ENCODE data around the gene EEA1. TPM values are rescaled to one million over a fixed set of nuclear protein-coding genes. Genes with fewer than 3 reads are reported as not detected.
A peak's percentile ranks its signal among the peaks of the same experiment; 100 is the strongest.
"Not testable (repeated sequence)": the region's sequence is repeated elsewhere in the genome, so short reads cannot be mapped to it uniquely, and the experiment has no call there.

The EEA1 gene
- total RNA-seq, 1 donor, result 25.0 TPM

DNA sequence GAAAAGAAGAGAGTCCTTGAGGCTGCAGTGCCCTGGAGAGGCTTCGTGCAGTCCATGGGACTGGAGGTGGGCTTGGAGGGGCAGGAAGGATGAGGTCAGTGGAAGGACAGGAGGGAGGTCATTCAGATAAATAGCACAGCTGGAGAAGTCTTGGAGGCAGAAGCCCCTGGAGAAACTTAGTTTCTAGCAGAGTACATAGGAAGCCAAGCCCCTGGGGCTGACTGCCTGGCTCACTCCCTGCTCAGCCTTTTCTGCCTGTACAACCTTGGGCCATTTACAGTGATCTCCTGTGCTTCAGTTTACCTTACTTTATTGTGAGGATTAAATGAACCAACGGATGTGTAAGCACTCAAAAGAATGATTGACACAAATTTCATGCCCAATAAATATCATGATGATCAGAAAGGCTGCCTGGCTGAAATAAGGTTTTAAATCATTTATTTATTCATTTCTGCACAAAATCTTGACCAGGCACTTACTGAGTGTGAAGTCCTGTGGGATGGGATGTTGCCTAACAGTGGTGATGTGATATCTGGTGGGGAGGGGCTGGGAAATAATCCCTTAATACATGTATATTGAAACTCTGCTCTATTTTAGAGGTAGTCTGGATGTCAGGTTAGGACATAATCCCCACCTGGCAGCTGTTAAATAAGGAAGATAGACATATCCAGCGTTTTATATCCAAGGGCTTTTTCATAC lies 172.0 kb downstream of the EEA1 start:
- TF ChIP-seq CTCF (IDR thresholded peaks at IDR 0.05; ENCODE audit: insufficient read depth, low read depth, low read length), result no peak
- H3K4me3 ChIP-seq (ENCODE audit: low read depth, low read length), result no peak overlapping the region
- DNase-seq (ENCODE audit: low read depth), result no peak

DNA sequence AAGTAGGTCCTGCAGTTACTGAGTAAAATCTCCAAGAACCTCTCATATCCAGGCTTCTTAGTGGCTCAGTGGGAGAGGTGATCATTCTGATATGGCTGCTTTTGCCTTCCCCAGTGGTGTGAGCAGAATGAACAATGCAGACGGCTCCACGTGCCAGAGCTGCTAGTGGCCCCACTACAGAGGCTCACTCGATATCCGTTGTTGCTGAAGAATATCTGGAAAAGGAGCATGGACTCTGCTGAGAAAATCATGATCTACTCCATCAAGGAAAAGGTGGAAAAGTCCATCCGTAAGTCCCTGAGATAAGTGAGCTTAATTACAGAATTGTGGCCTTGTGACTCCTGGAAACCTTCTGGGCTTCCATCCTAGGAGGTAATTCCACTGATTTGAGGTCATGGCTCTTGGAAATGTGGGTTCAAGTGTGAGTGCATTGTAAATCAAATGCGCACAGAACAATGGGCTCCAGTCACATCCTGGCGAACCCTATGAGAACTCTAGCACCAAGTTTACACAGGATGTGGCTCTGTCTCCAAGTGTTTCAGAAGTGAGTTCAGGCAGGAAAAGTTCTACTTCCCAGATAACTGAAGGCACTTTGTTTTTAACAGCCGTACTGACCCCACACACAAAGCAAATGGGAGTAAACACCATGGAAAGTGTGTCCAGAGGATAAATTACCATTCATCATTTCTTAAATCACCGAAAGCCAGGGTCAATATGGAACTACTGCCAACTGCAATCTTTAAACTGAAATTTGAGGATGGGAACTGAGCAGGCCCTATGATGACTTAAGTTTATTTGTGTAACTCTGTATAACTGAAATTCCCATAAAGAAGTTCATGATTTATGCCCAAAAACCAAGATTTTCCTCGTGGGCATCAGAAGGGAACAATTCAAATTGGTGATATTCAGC lies 174.9 kb downstream of the EEA1 start:
- TF ChIP-seq CTCF (IDR thresholded peaks at IDR 0.05; ENCODE audit: insufficient read depth, low read depth, low read length), result no peak
- H3K4me3 ChIP-seq (ENCODE audit: low read depth, low read length), result no peak overlapping the region
- DNase-seq (ENCODE audit: low read depth), result no peak

GRCh38 chr12:92749691-92750090 lies 179.4 kb downstream of the EEA1 start:
- H3K4me3 ChIP-seq (ENCODE audit: low read depth, low read length); DNase-seq (ENCODE audit: low read depth): not testable (repeated sequence)

DNA sequence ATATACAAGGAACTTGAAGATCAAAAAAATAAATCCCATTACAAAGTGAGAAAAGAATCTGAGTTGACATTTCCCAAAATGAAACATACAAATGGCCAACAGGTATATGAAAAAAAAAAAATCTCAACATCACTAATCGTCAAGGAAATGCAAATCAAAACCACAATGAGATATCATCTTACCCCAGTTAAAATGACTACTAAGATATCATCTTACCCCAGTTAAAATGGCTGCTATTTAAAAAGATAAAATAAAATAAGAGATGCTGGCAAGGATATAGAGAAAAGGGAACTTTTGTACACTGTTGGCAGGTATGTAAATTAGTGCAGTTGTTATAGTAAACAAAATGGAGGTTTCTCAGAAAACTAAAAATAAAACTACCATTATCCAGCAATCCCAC lies 181.9 kb downstream of the EEA1 start:
- no peak overlapping the region for H3K4me3 ChIP-seq (ENCODE audit: low read depth, low read length)
- no peak for TF ChIP-seq CTCF (IDR thresholded peaks at IDR 0.05; ENCODE audit: insufficient read depth, low read depth, low read length)
- no peak for DNase-seq (ENCODE audit: low read depth)

GRCh38 chr12:92745856-92746550 lies 183.1 kb downstream of the EEA1 start:
- no peak overlapping the region for H3K4me3 ChIP-seq (ENCODE audit: low read depth, low read length)
- TF ChIP-seq CTCF (IDR thresholded peaks at IDR 0.05; ENCODE audit: insufficient read depth, low read depth, low read length), result no peak
- DNase-seq (ENCODE audit: low read depth), result peak; percentile 84

DNA sequence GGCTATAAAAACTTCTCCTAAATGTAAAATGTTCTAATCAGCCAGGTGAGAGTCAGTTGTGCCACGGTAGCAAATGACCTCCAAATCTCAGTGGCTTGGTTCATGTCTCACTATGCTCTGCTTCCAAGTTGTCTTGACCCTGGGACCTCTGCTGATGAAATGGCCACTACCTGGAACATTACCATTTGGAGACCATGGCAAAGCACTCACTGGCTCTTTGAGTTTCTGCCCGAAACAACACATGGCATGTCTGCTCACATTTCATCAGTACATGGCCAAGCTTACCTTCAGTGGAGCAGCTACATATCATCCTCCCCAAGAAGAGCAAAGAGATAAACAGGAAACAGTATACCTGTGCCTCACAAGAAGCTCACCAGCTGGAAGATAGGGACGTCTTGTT lies 186.1 kb downstream of the EEA1 start:
- DNase-seq (ENCODE audit: low read depth), result no peak
- no peak for TF ChIP-seq CTCF (IDR thresholded peaks at IDR 0.05; ENCODE audit: insufficient read depth, low read depth, low read length)
- H3K4me3 ChIP-seq (ENCODE audit: low read depth, low read length), result no peak overlapping the region

- H3K4me3 ChIP-seq (ENCODE audit: low read depth, low read length), result no peak overlapping the region
- DNase-seq (ENCODE audit: low read depth), result no peak
- no peak for TF ChIP-seq CTCF (IDR thresholded peaks at IDR 0.05; ENCODE audit: insufficient read depth, low read depth, low read length)
Observed at GRCh38 chr12:92740411-92740810, 188.7 kb downstream of the EEA1 start.

Measured in fibroblast of villous mesenchyme (primary cell).